ENCODE results near the gene COL20A1.

Gene COL20A1

GRCh38 chr20:63309261-63310071 is 16.5 kb downstream of the COL20A1 start:
- TF ChIP-seq, protein P1, sequence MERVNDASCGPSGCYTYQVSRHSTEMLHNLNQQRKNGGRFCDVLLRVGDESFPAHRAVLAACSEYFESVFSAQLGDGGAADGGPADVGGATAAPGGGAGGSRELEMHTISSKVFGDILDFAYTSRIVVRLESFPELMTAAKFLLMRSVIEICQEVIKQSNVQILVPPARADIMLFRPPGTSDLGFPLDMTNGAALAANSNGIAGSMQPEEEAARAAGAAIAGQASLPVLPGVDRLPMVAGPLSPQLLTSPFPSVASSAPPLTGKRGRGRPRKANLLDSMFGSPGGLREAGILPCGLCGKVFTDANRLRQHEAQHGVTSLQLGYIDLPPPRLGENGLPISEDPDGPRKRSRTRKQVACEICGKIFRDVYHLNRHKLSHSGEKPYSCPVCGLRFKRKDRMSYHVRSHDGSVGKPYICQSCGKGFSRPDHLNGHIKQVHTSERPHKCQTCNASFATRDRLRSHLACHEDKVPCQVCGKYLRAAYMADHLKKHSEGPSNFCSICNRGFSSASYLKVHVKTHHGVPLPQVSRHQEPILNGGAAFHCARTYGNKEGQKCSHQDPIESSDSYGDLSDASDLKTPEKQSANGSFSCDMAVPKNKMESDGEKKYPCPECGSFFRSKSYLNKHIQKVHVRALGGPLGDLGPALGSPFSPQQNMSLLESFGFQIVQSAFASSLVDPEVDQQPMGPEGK (tag by site-specific recombination; IDR thresholded peaks at IDR 0.05) = peak; percentile 67
- TF ChIP-seq ZNF600 (tag by site-specific recombination; IDR thresholded peaks at IDR 0.05) = peak; percentile 78
- TF ChIP-seq ZNF2 (tag by site-specific recombination; IDR thresholded peaks at IDR 0.05) = 0 out of 2 replicates have a peak, but pooled peaks have one; percentile 56
- TF ChIP-seq GLIS2 (tag by site-specific recombination; IDR thresholded peaks at IDR 0.05) = peak; percentile 64
- TF ChIP-seq ZNF341 (tag by site-specific recombination; IDR thresholded peaks at IDR 0.05; ENCODE audit: low read depth) = peak; percentile 59
- no peak for TF ChIP-seq ZNF548 (tag by site-specific recombination; IDR thresholded peaks at IDR 0.05)
- no peak for TF ChIP-seq ZNF558 (tag by site-specific recombination; IDR thresholded peaks at IDR 0.05)
- TF ChIP-seq ZNF624 (tag by site-specific recombination; IDR thresholded peaks at IDR 0.05) = no peak
- TF ChIP-seq GLIS1 (tag by site-specific recombination; IDR thresholded peaks at IDR 0.05) = peak; percentile 25; the same call in 1 of the 2 replicates
- TF ChIP-seq HOXA7 (CRISPR knock-in tag; IDR thresholded peaks at IDR 0.05; ENCODE audit: borderline replicate concordance) = no peak
- no peak for TF ChIP-seq ZNF37A (tag by site-specific recombination; IDR thresholded peaks at IDR 0.05)
- TF ChIP-seq WT1 (tag by site-specific recombination; IDR thresholded peaks at IDR 0.05) = no peak
- peak; percentile 58; the same call in 1 of the 2 replicates for TF ChIP-seq ZNF394 (tag by site-specific recombination; IDR thresholded peaks at IDR 0.05; ENCODE audit: borderline replicate concordance)
- TF ChIP-seq ZNF654 (tag by site-specific recombination; IDR thresholded peaks at IDR 0.05; ENCODE audit: low read depth) = peak; percentile 43
- TF ChIP-seq ZBTB11 (tag by site-specific recombination; conservative IDR thresholded peaks at IDR 0.05; ENCODE audit: low read depth) = no peak
- peak; percentile 80; the same call in 1 of the 2 replicates for TF ChIP-seq ZSCAN16 (tag by site-specific recombination; IDR thresholded peaks at IDR 0.05)
- no peak for TF ChIP-seq ZNF133 (tag by site-specific recombination; IDR thresholded peaks at IDR 0.05)
- TF ChIP-seq, protein P2, sequence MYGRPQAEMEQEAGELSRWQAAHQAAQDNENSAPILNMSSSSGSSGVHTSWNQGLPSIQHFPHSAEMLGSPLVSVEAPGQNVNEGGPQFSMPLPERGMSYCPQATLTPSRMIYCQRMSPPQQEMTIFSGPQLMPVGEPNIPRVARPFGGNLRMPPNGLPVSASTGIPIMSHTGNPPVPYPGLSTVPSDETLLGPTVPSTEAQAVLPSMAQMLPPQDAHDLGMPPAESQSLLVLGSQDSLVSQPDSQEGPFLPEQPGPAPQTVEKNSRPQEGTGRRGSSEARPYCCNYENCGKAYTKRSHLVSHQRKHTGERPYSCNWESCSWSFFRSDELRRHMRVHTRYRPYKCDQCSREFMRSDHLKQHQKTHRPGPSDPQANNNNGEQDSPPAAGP (tag by site-specific recombination; IDR thresholded peaks at IDR 0.05) = 0 out of 2 replicates have a peak, but pooled peaks have one; percentile 32
- peak; percentile 86 for TF ChIP-seq CTCF (tag by site-specific recombination; IDR thresholded peaks at IDR 0.05)
- TF ChIP-seq ZSCAN5A (tag by site-specific recombination; IDR thresholded peaks at IDR 0.05) = no peak
- H3K9me3 ChIP-seq (ENCODE audit: control insufficient read depth, insufficient read depth, low read depth, low read length) = no peaks in the 10 kb centered on the region
- no peak overlapping the region for H3K4me3 ChIP-seq (ENCODE audit: low read depth, low read length)
- no peaks in the 10 kb centered on the region for H3K4me1 ChIP-seq (ENCODE audit: control insufficient read depth, insufficient read depth, low read length)
- CTCF ChIA-PET = interaction anchor here (0.6 to 4.9 kb wide), 19 partner anchors 9 to 751 kb away, joined by 3 to 89 read pairs (median 5); partner anchors contain the start of gene COL20A1
- no peaks in the 10 kb centered on the region for H3K36me3 ChIP-seq (ENCODE audit: control insufficient read depth in 2 of 2, insufficient read depth in 1 of 2, low read length in 2 of 2)
- H3K27ac ChIP-seq (ENCODE audit: extremely low read depth, low read depth, low read length) = no peak overlapping the region
- POLR2A ChIA-PET = interaction anchor here (1.0 to 1.2 kb wide), 2 partner anchors 37 to 71 kb away, joined by 3 to 4 read pairs; partner anchors contain the start of gene ARFGAP1

Data from HEK293 (cell line).